CD4-positive, alpha-beta T cell treated with Interleukin-2 at 100 ng/mL for 4 hours (primary cell): Measurements from ENCODE around the gene LUZP2.

Experiments used
- DNase-seq: peaks from one replicate; pipeline ENCODE4 v3.0.0-alpha.2; 2020; ENCODE audit warnings: low spot score

The LUZP2 gene

GRCh38 chr11:24716403-24716802 lies 219.6 kb downstream of the LUZP2 start:
- no peak for DNase-seq

GRCh38 chr11:24723231-24723630 lies 226.4 kb downstream of the LUZP2 start:
- DNase-seq: no peak

GRCh38 chr11:24731554-24731953 lies 234.7 kb downstream of the LUZP2 start:
- DNase-seq: no peak

- no peak for DNase-seq
Measured at GRCh38 chr11:24734742-24735237, 237.9 kb downstream of the LUZP2 start.

GRCh38 chr11:24738972-24739371 lies 242.1 kb downstream of the LUZP2 start:
- no peak for DNase-seq

- no peak for DNase-seq
Measured at GRCh38 chr11:24739637-24740036, 242.8 kb downstream of the LUZP2 start.

GRCh38 chr11:24747275-24748251 lies 250.7 kb downstream of the LUZP2 start:
- no peak for DNase-seq

- no peak for DNase-seq
Measured at GRCh38 chr11:24748261-24748660, 251.4 kb downstream of the LUZP2 start.

- no peak for DNase-seq
Measured at GRCh38 chr11:24754406-24754805, 257.6 kb downstream of the LUZP2 start.

- DNase-seq: no peak
Measured at GRCh38 chr11:24755260-24755839, 258.5 kb downstream of the LUZP2 start.

- DNase-seq: no peak
Measured at GRCh38 chr11:24759742-24760141, 262.9 kb downstream of the LUZP2 start.

GRCh38 chr11:24760681-24761080 lies 263.8 kb downstream of the LUZP2 start:
- DNase-seq: no peak

GRCh38 chr11:24762076-24762475 lies 265.2 kb downstream of the LUZP2 start:
- DNase-seq: no peak

GRCh38 chr11:24767411-24767810 lies 270.6 kb downstream of the LUZP2 start:
- no peak for DNase-seq

GRCh38 chr11:24773322-24773721 lies 276.5 kb downstream of the LUZP2 start:
- DNase-seq: no peak

GRCh38 chr11:24779791-24780190 lies 282.9 kb downstream of the LUZP2 start:
- DNase-seq: no peak

GRCh38 chr11:24781288-24781687 lies 284.4 kb downstream of the LUZP2 start:
- no peak for DNase-seq

GRCh38 chr11:24793479-24793878 lies 296.6 kb downstream of the LUZP2 start:
- no peak for DNase-seq

- no peak for DNase-seq
Measured at GRCh38 chr11:24794064-24794463, 297.2 kb downstream of the LUZP2 start.

GRCh38 chr11:24805671-24806070 lies 308.8 kb downstream of the LUZP2 start:
- DNase-seq: no peak

- DNase-seq: no peak
Measured at GRCh38 chr11:24808173-24808572, 311.3 kb downstream of the LUZP2 start.

- DNase-seq: no peak
Measured at GRCh38 chr11:24819006-24819405, 322.2 kb downstream of the LUZP2 start.

- no peak for DNase-seq
Measured at GRCh38 chr11:24819863-24820434, 323.1 kb downstream of the LUZP2 start.
